NK-92 (cell line): ENCODE results near the gene ZNF616.
"Not testable (repeated sequence)": the region's sequence is repeated elsewhere in the genome, so short reads cannot be mapped to it uniquely, and the experiment has no call there.

Experiments used
- DNase-seq: peaks from one replicate; lab custom pipeline; 2025; ENCODE audit not compliant: unreplicated experiment; lab: John Stamatoyannopoulos, UW

Gene ZNF616

GRCh38 chr19:52110780-52111179 lies 29.0 kb downstream of the ZNF616 start:
- DNase-seq = no peak

DNA sequence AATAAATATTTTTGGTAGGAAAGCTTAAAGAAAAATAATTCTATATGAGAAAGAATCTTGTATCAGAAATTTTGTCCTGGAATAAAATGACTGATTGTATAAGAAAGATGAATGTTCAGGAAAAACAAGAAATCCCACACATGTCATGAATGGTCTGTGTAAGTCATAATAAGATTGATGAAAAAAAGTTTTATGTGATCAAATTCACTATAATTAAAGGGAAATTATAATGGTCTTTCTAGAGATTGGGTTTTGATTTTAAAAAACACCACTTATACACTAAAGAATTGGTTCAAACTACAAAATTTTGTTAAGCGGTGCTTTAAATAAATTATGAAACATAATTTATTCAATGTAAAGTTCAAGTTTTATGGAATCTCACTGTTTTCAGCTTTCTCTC lies 37.0 kb downstream of the ZNF616 start:
- no peak for DNase-seq

DNA sequence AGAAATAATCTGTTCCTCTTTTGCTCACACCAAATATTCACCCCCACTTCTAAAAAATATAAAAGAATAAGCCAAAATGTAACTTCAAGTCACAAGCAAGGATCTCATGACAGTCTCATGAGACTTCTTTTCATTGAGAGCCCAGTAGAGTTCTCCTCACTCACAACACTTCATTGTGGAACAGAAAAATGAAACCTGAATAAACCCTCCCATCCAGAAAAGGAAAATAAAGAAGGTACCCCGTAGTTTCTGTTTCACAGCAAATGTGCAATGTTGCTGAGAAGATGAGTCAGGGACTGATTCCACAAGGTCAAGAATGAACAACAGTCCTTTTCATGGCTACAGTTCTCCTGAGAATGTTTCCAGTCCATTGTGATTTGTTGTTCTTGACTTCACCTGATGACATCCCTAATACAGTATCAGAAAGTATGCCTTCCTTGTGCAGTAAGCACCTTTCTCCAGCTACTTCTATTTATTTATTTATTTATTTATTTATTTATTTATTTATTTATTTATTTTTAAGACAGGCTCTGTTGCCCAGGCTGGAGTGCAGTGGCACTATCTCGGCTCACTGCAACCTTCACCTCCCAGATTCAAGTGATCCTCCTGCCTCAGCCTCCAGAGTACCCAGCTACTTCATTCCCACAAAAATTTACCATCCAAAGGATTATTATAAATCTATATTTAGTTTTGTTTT lies 37.7 kb downstream of the ZNF616 start:
- DNase-seq = no peak

- DNase-seq = no peak
Measured at GRCh38 chr19:52099497-52100138, 40.1 kb downstream of the ZNF616 start.

GRCh38 chr19:52096416-52096815 lies 43.3 kb downstream of the ZNF616 start:
- DNase-seq = not testable (repeated sequence)

DNA sequence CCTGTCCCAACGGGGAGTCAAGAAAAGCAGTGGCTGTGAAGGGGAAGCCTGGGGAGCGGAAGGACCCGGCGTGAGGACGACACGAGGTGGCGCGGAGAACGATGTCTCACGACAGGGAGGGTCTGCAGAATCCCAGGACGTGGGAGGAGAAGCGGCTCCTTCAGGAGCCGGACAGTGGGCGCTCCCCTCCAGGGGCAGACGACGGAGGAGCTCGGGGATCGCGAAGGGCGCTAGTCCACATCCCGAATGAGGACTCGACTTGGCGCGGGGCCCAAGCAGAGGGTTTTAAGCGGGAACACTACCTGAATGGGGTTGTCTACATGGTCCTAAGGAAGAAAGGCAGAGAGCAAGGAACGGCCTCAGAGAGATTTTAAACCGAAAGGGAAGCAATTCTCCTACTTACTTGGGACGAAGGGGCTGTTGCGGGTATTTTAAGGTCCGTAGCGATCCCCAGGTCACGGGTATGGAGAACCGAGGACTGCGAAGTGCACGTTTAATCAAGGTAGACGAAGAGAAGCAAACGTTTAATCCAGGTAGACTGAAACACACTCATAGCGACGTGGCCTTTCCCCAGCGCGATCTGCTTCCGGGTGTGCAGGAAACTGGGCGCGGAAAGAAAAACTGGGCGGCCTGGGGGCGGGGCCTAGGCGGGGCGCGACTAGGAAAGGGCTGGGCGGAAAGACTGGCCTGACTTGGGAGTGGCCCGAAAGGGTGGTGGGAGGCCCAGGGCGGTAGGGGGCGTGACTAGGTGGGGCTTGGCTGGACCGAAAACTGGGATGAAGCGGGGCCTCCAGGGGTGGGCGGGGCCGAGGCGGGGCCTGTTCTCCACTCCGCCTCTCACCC lies 44.3 kb downstream of the ZNF616 start, which contains the start of gene ZNF841:
Gene ZNF841 (minus strand): TSS at position 594 of the 843 bp plus-strand sequence. CDS start 10,964 bp downstream, outside the sequence.
- peak; percentile 4 for DNase-seq

DNA sequence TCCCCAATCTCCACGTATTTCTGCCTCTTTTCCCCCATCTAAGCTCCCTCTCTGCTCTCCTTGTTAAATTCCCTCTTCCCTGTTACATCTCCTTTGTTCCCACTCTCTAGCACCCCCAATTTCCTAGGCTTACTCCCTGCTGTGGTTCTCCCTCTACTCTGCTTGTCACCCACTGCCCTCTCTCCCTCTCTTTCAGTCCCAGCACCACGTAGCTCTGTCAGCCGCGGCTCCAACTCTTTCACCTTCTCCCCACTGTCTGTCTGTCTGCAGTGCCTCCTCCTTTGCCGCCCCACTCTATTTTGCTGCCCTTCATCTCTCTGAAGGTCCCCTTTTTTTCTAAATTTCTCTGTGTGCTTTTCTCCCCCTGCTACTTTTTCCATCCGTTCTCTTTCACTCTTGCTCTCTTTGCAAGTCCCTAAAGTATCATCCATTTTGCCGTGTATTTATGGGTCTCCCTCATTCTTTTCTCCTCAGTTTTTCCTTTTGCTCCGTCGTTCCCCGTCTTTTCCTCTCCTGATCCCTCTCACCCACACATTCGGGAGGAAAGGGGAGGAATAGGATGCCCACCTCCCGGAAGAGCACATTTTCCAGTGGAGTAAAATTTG lies 45.1 kb downstream of the ZNF616 start:
- no peak for DNase-seq

GRCh38 chr19:52086481-52086880 lies 53.3 kb downstream of the ZNF616 start:
- no peak for DNase-seq

DNA sequence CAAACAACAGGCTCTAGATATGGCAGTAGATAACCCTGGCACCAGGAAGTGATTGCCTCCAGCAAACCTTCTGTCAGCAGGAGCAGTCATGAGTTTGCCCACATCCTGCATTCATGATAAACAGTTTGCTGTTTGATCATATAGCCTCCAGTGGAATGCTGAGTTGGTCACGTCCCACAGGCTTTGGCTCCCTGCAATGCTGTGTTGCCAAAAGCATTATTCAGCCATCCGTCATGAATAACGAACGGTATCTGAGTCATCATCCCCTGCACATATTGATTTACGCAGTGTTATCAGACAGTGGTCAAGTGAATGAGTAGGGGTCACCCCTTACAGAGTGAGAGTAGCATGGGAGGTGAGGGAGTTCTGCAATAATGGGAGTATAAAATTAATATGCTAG lies 69.2 kb downstream of the ZNF616 start:
- no peak for DNase-seq

GRCh38 chr19:52069653-52070052 lies 70.1 kb downstream of the ZNF616 start:
- no peak for DNase-seq

DNA sequence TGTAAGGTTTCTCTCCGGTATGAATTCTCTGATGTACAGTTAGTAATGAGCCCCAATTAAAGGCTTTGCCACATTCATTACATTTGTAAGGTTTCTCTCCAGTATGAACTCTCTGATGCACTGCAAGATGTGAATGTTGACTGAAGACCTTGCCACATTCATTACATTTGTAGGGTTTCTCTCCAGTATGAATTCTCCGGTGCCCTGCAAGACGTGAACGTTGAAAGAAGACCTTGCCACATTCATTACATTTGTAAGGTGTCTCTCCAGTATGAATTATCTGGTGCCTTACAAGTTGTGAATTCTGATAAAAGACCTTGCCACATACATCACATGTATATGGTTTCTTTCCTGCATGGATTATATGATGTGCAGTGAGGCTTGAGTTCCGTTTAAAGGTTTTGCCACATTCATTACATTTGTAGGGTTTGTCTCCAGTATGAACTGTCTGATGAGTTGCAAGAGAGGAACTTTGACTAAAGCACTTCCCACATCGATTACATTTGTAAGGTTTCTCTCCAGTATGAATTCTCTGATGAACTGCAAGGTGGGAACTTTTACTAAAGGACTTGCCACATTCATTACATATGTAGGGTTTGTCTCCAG lies 73.4 kb downstream of the ZNF616 start:
- no peak for DNase-seq

- no peak for DNase-seq
Measured at GRCh38 chr19:52065399-52065798, 74.3 kb downstream of the ZNF616 start.
